ENCODE results near the gene BPIFB4. TPM values are rescaled to one million over a fixed set of nuclear protein-coding genes. Genes with fewer than 3 reads are reported as not detected.

The BPIFB4 gene
- total RNA-seq, 4 donors from 2014 or later = not detected

DNA sequence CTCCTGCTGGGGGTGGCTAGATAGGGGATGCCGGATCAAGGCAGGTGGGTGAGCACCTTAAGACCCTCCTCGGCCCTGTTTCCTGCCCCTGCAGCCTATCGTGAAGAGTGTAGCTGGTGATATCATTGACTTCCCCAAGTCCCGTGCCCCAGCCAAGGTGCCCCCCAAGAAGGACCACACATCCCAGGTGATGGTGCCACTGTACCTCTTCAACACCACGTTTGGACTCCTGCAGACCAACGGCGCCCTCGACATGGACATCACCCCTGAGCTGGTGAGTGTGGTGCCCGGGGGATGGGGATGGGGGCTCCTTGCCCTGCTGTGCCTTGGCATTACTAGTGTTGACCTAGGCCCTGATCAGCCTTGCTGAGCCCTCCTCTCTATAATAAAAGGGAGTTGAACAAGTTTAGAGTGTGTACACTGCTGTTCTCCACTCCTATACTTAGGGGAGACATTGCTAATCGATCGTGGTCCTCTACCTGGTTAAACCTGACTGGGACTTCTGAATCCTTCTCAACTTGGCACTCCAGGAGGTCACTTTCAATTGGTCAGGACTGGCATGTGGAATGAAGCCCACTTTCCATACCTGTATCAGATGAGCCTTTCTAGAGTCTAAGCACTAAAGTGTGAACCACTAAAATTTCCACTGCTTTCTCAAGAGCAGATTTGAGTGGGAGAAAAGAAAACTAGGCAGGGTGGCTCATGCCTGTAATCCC, 14.7 kb upstream of the BPIFB4 start:
- H3K4me3 ChIP-seq = no peak overlapping the region
- TF ChIP-seq, protein P1, sequence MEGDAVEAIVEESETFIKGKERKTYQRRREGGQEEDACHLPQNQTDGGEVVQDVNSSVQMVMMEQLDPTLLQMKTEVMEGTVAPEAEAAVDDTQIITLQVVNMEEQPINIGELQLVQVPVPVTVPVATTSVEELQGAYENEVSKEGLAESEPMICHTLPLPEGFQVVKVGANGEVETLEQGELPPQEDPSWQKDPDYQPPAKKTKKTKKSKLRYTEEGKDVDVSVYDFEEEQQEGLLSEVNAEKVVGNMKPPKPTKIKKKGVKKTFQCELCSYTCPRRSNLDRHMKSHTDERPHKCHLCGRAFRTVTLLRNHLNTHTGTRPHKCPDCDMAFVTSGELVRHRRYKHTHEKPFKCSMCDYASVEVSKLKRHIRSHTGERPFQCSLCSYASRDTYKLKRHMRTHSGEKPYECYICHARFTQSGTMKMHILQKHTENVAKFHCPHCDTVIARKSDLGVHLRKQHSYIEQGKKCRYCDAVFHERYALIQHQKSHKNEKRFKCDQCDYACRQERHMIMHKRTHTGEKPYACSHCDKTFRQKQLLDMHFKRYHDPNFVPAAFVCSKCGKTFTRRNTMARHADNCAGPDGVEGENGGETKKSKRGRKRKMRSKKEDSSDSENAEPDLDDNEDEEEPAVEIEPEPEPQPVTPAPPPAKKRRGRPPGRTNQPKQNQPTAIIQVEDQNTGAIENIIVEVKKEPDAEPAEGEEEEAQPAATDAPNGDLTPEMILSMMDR (IDR thresholded peaks at IDR 0.05) = no peak
- no peak for TF ChIP-seq EP300 (IDR thresholded peaks at IDR 0.05)
- TF ChIP-seq POLR2A (IDR thresholded peaks at IDR 0.05) = no peak
- WGBS, 2 donors = 77 to 97% methylated on average over 6 to 11 of the region's 11 CpGs
- H3K9me3 ChIP-seq = no peaks in the 10 kb centered on the region
- no peaks in the 10 kb centered on the region for H3K27me3 ChIP-seq
- peaks cover 0 to 10% (median 2%) of the 10 kb centered on the region in 4 donors for H3K4me1 ChIP-seq
- H3K36me3 ChIP-seq = no peaks in the 10 kb centered on the region
- H3K27ac ChIP-seq = no peak overlapping the region
- DNase-seq (ENCODE audit: low spot score in 2 of 2) = no peak

DNA sequence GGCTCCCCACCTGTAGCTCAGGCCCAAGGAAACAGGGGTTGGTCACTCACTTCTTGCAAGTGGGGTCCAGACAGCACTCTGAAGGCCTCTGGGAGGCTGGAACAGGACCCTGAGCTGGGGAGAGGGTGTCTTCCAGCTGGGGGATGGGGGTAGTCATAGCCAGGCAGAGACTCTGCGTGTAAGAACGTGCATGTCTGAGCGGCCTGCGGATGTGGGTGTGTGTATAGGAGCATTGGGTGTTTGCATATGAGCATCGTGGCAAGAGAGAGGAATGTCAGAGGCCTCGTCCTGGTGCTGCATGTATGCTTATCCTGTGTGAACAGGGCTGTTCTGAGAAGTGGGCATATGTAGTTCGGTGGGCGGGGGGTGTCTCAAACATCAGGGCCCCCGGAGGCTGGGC, 13.7 kb upstream of the BPIFB4 start:
- no peaks in the 10 kb centered on the region for H3K9me3 ChIP-seq
- no peaks in the 10 kb centered on the region for H3K27me3 ChIP-seq
- no peak overlapping the region for H3K27ac ChIP-seq
- H3K36me3 ChIP-seq = no peaks in the 10 kb centered on the region
- no peak for DNase-seq (ENCODE audit: low spot score in 2 of 2)
- peaks cover 0 to 10% (median 2%) of the 10 kb centered on the region in 4 donors for H3K4me1 ChIP-seq
- TF ChIP-seq EP300 (IDR thresholded peaks at IDR 0.05) = no peak
- no peak for TF ChIP-seq POLR2A (IDR thresholded peaks at IDR 0.05)
- TF ChIP-seq, protein P1 (IDR thresholded peaks at IDR 0.05) = no peak
- WGBS, 2 donors = 77 to 79% methylated on average over 9 of the region's 9 CpGs
- no peak overlapping the region for H3K4me3 ChIP-seq

DNA sequence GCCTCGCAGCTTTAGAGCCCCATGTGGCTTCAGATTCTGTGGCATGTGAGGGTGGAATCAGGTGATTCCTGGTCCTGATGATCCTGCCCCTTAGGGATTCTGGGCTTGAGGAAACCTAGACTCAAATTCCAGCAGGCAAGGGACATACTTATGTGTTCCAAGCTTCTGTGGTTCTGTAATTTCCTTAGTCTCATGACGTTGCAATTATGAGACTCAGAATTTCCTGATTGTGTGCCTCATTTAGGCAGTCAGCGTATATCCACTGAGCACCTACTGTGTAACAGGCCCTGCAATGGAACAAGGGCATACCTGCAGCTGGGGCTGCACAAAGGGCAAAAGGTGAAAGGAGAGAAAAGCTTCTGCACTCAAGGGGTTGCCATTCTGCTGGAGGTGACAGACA, 11.6 kb upstream of the BPIFB4 start:
- H3K36me3 ChIP-seq = no peaks in the 10 kb centered on the region
- TF ChIP-seq, protein P1 (IDR thresholded peaks at IDR 0.05) = no peak
- no peak for TF ChIP-seq EP300 (IDR thresholded peaks at IDR 0.05)
- no peak for TF ChIP-seq POLR2A (IDR thresholded peaks at IDR 0.05)
- H3K4me1 ChIP-seq = peaks cover 0 to 3% (median 0%) of the 10 kb centered on the region in 4 donors
- H3K4me3 ChIP-seq = no peak overlapping the region
- no peaks in the 10 kb centered on the region for H3K27me3 ChIP-seq
- no peaks in the 10 kb centered on the region for H3K9me3 ChIP-seq
- DNase-seq (ENCODE audit: low spot score in 2 of 2) = no peak
- no peak overlapping the region for H3K27ac ChIP-seq
- WGBS, 2 donors = 73 to 74% methylated on average over 3 of the region's 3 CpGs

DNA sequence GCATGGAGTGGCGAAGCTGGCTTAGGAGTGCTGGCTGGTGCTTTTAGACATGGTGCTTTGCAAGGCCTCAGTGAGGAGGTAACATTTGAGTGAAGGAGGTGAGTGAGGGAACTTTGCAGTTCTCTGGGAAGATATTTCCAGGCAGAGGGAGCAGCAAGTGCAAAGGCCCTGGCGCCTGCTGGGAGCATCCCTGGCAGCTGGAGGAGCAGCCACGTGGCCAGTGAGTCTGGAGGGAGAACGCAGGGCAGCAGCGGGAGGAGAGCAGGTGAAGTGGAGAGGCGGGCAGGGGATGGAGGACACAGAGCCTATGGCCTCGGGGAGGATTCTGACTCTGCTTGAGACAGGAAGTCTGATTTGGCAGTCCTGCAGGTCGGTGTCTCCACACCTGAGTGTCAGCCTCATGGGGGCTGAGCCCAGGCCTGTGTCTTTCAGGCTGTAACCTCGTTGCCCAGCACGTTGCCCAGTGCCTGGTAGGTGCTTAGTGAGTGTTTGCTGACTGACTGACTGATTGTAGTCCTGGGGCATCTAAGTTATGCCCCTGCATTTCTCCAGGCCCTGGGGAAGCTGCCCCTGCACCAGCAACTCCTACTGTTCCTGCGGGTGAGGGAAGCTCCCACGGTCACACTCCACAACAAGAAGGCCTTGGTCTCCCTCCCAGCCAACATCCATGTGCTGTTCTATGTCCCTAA, 11.0 kb upstream of the BPIFB4 start:
- no peak for DNase-seq (ENCODE audit: low spot score in 2 of 2)
- H3K27ac ChIP-seq = no peak overlapping the region
- H3K4me1 ChIP-seq = no peaks in the 10 kb centered on the region
- WGBS, 2 donors = 80 to 81% methylated on average over 12 of the region's 12 CpGs
- no peaks in the 10 kb centered on the region for H3K36me3 ChIP-seq
- no peak overlapping the region for H3K4me3 ChIP-seq
- no peaks in the 10 kb centered on the region for H3K9me3 ChIP-seq
- no peaks in the 10 kb centered on the region for H3K27me3 ChIP-seq
- TF ChIP-seq EP300 (IDR thresholded peaks at IDR 0.05) (no peak), POLR2A (IDR thresholded peaks at IDR 0.05) (no peak)
- TF ChIP-seq, protein P1 (IDR thresholded peaks at IDR 0.05) = no peak

DNA sequence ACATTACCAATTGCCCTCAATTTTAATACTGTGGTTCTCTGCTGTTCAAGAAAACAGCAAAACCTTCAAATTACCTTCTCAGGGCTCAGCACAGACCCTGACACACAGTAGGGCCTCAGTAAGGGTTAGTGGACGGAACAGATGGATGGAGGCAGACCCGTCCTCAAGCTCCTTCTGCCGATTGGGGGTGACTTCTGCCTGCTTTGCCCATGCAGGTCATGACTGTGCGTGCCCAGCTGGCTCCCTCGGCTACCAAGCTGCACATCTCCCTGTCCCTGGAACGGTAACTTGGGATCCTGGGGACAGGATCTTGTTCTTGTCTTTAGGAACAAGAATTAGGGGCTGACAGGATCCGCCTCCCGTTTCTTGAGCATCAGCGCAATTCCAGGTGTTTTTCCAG, 9.8 kb upstream of the BPIFB4 start:
- Histone ChIP-seq H3K36me3 (no peaks in the 10 kb centered on the region), H3K27me3 (no peaks in the 10 kb centered on the region), H3K9me3 (no peaks in the 10 kb centered on the region), H3K4me3 (no peak overlapping the region), H3K27ac (no peak overlapping the region), H3K4me1 (no peaks in the 10 kb centered on the region)
- no peak for DNase-seq (ENCODE audit: low spot score in 2 of 2)
- TF ChIP-seq, protein P1 (IDR thresholded peaks at IDR 0.05) = no peak
- no peak for TF ChIP-seq POLR2A (IDR thresholded peaks at IDR 0.05)
- no peak for TF ChIP-seq EP300 (IDR thresholded peaks at IDR 0.05)
- 85 to 89% methylated on average over 9 of the region's 9 CpGs for WGBS, 2 donors

Data from tibial nerve (tissue), 4 donors.